NCI-H128 (cell line): ENCODE results near the gene SPOP.
"Not testable (repeated sequence)": the region's sequence is repeated elsewhere in the genome, so short reads cannot be mapped to it uniquely, and the experiment has no call there.

Experiments
- DNase-seq: peaks from one replicate; lab custom pipeline; 2025; ENCODE audit not compliant: unreplicated experiment; lab: John Stamatoyannopoulos, UW

The SPOP gene

GRCh38 chr17:49659661-49660382 lies 18.1 kb downstream of the SPOP start:
- DNase-seq, result no peak

DNA sequence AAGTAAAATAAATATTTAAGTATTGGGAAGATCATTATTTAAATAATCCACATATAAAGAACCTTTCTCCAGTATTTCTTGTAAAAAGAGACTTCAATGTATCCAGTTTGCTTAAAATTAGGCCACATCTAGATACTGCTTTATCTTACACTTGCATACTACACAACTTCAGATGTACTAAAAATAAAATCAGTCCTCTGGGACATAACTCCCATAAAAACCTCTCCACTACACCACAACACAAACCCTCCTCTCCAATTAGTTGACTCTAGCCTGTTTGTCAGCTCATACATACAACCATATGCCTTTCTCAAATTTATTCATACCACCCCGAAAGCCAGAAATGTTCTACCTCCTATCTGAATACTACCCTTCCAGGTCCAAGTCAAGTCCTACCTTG lies 21.6 kb downstream of the SPOP start:
- DNase-seq, result no peak

DNA sequence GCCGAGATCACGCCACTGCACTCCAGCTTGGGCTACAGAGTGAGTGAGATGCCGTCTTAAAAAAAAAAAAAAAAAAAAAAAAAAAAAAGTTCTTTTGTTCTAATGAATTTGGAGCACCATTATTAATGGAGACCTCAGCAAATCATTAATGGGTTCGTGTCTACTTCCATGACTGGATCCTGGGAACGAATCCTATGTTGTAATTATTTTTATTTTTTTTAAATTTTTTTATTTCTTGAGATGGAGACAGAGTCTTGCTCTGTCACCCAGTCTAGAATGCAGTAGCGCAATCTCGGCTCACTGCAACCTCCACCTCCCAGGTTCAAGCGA lies 30.7 kb downstream of the SPOP start:
- DNase-seq, result no peak

DNA sequence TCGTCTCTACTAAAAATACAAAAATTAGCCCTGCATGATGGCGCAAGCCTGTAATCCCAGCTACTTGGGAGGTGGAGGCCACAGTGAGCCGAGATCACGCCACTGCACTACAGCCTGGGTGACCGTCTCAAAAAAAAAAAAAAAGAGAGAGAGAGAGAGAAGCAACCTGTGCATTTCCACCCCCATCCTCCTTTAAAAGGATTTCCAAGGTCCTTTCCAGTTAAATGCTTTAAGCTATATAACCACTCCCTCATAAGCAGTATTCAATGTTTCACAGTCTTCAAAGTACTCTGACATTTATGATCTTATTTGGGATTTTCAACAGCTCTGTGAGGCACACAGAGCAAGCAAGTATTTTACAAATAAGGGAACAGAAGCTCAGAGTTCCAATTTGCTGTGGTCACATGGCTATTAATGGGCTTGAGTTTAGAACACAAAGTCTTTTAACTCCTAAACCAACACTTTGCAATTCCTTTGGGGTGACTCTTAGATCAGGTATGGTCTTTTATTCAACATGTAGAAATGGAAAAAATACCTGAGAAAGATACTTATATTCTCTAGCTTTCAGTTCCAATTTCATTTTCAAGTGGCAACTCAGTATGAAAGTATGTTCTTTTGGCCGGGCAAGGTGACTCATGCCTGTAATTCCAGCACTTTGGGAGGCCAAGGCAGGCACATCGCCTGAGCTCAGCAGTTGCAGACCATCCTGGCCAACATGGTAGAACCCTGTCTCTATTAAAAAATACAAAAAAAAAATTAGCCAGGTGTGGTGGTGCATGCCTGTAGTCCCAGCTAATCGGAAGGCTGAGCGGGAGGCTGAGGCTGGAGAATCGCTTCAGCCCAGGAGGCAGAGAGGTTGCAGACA lies 31.3 kb downstream of the SPOP start:
- DNase-seq, result no peak

- DNase-seq, result not testable (repeated sequence)
Measured at GRCh38 chr17:49646056-49646390, 31.9 kb downstream of the SPOP start.

DNA sequence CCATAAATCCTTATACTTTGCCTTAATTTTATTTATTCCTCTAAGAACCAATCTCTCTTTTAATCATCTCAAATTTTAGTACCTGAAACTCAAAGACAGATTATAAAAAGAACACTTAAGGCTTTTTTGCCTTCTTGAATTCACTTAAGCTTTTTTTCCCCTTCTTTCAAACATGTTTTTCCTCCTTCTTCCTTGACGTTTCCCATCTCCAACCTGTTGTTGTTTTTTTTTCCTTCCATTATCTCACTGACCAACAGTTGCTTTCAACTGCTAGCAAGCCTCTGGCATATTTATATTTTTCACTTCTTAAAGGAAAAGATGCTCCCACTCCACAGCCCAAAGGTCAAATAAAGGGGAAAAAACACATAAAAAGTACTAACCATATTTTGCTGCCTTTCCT lies 32.2 kb downstream of the SPOP start:
- DNase-seq, result no peak

DNA sequence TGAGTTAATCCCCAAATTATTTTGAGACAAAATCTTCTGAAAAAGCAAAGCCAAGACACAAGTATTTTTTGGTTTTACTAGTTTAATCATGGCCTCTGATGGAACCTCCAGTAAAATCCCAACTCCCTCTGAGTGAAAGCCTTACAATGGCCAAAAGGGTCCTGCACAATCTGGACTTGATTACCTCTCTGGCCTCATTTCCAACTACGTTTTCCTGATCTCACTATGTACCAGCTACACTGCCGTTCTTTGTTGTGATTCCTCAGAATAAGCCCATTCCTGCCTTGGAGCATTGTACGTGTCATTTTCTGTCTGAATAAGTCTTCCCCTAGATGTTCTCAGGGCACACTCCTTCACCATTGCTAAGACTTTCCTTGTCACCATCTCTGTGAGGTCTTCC lies 37.3 kb downstream of the SPOP start:
- no peak for DNase-seq

- no peak for DNase-seq
Measured at GRCh38 chr17:49638818-49639217, 39.1 kb downstream of the SPOP start.

- no peak for DNase-seq
Measured at GRCh38 chr17:49637739-49638138, 40.2 kb downstream of the SPOP start.

GRCh38 chr17:49637050-49637449 lies 40.8 kb downstream of the SPOP start:
- DNase-seq, result no peak

DNA sequence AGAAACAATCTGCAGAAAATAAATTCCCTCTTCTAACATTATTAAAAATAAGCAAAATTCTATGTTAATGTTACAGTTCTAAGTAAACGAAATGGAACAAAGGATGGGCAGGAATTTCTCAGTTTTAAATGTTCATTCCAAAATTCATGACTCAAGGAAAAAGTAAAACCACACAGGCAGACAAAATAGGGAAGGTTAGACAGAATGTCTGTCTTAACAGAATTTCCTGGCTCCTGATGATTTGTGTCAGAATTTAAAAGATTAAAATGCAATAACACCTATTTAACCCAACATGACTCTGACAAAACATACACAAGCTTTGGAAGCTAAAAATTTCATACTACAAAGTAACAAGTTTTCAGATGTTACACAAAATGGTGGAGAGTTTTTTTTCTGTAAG lies 42.8 kb downstream of the SPOP start:
- DNase-seq, result no peak

GRCh38 chr17:49634485-49634860 lies 43.4 kb downstream of the SPOP start:
- no peak for DNase-seq

DNA sequence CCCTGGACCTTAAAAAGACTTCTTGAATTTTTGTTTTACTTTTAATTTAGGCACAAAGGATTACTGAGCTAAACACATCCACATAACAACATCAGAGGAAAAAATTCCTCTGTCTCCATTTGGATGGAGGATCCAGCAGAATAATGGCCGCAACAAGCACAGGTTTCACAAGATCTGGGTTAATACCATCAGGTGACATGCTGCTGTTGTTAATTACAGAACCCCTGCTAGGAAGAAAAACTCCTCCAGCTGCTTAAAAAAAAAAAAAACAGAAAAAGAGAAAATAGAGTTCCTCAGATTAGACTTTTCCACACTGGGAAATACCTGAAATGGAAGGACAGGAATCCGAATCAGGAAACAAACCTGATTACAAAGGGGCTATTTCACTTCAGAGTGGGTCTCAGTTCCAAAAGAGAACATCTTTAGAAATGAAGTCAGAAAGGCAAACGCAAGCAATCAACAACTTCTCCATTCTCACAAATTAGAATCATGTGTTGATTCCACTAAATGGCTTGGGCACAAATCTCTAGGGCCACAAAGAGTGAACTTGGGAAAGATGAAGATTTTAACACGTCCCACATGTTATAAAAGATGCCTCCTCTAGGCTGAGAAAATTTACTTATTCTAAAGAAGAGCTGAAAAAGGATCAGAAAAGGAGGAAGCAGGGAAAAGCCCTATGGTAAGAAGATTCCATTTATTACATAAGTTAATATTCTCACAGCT lies 44.0 kb downstream of the SPOP start:
- no peak for DNase-seq

- no peak for DNase-seq
Measured at GRCh38 chr17:49633250-49633649, 44.6 kb downstream of the SPOP start.

GRCh38 chr17:49632201-49632600 lies 45.7 kb downstream of the SPOP start:
- DNase-seq, result no peak

DNA sequence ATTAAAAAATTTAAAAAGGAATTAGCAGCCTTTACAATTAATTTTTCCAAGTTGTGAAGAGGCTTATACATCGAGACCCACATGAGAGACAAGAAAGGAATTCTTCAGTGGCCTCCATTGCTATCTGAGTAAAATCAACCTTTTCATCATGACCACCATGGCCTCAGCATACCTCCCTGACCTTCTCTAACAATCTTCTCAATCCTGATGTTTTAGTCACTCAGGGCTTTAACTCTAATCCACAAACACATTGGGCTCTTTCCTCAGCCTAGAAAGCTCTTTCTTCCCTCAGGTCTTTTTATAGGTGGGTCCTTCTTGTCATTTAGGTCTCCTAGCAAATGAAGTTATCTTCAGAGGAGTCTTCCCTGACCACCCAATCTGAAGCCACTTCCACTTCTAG lies 46.4 kb downstream of the SPOP start:
- DNase-seq, result no peak

DNA sequence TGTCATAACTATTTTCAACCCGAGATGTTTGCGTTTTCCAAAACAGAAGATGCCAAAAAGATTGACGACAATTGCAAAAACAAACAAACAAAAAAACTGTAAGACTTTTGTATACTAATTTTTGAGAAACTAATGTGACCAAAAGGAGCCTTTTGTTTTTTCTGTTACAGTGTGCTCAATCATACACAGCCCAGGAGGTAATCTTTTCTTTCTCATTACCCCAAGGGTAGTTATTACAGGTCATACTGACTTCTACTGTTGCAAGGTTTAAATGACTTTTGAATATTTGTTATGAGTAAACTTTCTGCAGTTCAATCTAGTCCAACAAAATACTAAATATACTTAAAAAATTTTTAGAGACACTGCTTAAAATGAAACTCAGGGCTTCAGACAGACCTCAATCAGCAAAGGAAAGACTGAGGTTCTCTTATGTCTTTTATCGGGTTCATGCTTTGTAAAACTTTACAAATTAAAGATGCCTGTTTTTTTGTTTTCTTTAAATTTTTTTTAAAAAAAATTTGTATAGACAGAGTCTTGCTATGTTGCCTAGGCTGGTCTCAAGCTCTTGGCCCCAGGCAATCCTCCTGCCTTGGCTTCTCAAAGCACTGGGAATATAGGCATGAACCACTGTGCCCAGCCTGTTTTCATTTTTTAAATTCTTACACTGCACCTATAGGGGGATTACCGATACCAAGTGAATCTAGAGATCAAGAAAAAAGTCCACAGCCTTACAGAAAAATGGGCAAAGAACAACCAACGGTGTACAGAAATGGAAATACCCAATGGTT lies 47.6 kb downstream of the SPOP start:
- no peak for DNase-seq

GRCh38 chr17:49629447-49629846 lies 48.5 kb downstream of the SPOP start:
- no peak for DNase-seq

- no peak for DNase-seq
Measured at GRCh38 chr17:49624896-49625295, 53.0 kb downstream of the SPOP start.

GRCh38 chr17:49621946-49622529 lies 55.9 kb downstream of the SPOP start:
- no peak for DNase-seq

DNA sequence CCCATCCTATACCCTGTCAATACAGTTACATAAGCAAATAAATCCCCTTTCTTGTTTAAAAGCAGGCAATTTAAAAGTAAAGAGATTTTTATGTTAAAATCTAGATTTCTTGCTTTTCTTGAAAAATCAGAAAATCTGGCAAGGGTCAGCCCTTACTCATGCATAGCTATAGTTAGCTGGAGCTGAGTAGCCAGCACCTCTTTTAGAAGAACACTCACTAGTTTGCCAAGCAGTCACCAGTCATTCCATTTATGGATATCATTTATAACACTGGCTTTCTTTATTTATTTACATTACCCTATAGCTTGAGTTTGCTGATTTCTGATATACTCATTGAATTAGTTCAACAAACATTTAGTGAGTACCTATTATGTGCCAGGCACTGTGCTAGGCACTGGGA lies 56.5 kb downstream of the SPOP start:
- DNase-seq, result no peak
